MM.1S (cell line): ENCODE measurements around the gene TADA2B.

ENCODE experiments used
- EZH2 ChIP-seq: fragments of 300-600 bp; sonication (generic); optimal IDR thresholded peaks from 2 replicates; pipeline ENCODE3; 2017; ENCODE audit warnings: low read depth, mild to moderate bottlenecking, antibody characterized with exemption, low read length, mixed read lengths
- TF ChIP-seq, protein P1 (sequence below): fragments of 300-600 bp; sonication (generic); IDR thresholded peaks from 2 replicates; pipeline ENCODE4 v1.5.1; 2016; ENCODE audit warnings: antibody characterized with exemption, low read length, mixed read lengths

DNA sequence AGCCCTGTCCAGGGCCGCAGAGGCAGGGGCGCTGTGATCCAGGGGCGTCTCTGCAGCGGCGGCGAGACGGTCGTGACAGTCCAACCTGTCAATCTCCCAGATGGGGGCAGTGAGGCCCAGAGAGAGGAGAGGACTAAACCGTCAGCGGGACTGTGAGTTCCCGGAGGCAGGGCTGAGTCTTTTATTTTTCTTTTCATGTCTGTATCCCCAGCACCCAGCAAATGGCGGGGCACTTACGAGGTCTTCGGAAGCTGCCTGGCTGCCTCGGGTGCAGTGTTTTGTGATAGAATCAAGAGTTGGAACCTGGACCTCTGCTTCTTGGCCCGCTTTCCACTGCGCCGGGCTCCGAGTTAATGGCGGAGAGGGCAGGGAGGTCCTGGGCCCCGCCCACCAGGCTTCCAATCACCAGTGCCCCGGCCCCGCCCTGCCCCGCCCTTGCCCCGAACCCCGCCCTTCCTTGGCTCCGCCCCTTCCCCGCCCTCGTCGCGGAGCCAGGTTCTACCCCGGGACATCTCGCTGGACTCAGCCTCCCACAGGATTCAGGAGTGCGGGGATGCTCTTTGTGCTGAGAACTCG lies 59.9 kb downstream of the TADA2B start:
- TF ChIP-seq, protein P1, sequence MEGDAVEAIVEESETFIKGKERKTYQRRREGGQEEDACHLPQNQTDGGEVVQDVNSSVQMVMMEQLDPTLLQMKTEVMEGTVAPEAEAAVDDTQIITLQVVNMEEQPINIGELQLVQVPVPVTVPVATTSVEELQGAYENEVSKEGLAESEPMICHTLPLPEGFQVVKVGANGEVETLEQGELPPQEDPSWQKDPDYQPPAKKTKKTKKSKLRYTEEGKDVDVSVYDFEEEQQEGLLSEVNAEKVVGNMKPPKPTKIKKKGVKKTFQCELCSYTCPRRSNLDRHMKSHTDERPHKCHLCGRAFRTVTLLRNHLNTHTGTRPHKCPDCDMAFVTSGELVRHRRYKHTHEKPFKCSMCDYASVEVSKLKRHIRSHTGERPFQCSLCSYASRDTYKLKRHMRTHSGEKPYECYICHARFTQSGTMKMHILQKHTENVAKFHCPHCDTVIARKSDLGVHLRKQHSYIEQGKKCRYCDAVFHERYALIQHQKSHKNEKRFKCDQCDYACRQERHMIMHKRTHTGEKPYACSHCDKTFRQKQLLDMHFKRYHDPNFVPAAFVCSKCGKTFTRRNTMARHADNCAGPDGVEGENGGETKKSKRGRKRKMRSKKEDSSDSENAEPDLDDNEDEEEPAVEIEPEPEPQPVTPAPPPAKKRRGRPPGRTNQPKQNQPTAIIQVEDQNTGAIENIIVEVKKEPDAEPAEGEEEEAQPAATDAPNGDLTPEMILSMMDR: no peak
- TF ChIP-seq EZH2: no peak
